ENCODE results near the gene MTG1.
"Not testable (repeated sequence)": the region's sequence is repeated elsewhere in the genome, so short reads cannot be mapped to it uniquely, and the experiment has no call there.

DNA sequence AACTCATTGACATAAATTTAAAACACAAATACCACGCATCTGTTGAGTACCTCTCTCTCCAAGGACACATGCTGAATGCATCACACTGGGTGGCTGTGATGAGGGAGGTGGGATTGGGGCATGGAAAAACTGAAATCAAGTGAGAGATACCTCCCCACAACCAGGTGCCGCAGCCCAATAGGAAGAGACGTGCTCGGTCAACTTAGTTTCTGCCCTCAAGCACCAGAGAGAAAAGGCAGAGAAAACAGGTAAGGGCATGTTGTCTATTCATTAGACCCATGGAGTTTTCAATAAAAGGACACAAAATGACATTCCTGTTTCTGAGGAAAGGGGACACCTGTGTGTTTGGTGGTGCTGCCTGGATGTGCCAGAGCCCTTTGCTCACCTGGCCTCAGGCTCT lies 35.6 kb downstream of the MTG1 start:
- TF ChIP-seq, protein P1, sequence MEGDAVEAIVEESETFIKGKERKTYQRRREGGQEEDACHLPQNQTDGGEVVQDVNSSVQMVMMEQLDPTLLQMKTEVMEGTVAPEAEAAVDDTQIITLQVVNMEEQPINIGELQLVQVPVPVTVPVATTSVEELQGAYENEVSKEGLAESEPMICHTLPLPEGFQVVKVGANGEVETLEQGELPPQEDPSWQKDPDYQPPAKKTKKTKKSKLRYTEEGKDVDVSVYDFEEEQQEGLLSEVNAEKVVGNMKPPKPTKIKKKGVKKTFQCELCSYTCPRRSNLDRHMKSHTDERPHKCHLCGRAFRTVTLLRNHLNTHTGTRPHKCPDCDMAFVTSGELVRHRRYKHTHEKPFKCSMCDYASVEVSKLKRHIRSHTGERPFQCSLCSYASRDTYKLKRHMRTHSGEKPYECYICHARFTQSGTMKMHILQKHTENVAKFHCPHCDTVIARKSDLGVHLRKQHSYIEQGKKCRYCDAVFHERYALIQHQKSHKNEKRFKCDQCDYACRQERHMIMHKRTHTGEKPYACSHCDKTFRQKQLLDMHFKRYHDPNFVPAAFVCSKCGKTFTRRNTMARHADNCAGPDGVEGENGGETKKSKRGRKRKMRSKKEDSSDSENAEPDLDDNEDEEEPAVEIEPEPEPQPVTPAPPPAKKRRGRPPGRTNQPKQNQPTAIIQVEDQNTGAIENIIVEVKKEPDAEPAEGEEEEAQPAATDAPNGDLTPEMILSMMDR (IDR thresholded peaks at IDR 0.05): not testable (repeated sequence)
- not testable (repeated sequence) for TF ChIP-seq EP300 (IDR thresholded peaks at IDR 0.05; ENCODE audit: low read depth); POLR2A (IDR thresholded peaks at IDR 0.05); POLR2AphosphoS5 (IDR thresholded peaks at IDR 0.05)
